Measurements from ENCODE around the gene GUCA1A.
A peak's percentile ranks its signal among the peaks of the same experiment; 100 is the strongest.
"Not testable (repeated sequence)": the region's sequence is repeated elsewhere in the genome, so short reads cannot be mapped to it uniquely, and the experiment has no call there.

GUCA1A gene

DNA sequence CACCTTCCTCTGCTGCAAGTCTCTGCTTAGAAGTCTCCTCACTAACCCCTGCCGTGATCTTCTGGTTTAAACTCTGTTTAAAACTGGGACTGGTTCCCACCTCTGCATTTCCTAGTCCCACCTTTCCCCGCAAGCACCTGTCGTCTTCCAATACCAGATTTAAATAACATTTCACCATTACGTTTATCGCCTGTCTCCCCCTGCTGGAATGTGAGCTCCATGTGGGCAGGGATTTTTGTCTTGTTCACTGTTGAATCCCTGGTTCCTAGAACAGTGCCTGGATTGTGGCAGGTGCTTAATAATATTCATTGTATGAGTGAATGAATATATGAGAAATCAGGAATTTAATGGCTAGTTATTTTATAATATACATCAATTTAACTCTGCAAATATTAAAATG lies 2.7 kb downstream of the GUCA1A start:
- no peak for DNase-seq

DNA sequence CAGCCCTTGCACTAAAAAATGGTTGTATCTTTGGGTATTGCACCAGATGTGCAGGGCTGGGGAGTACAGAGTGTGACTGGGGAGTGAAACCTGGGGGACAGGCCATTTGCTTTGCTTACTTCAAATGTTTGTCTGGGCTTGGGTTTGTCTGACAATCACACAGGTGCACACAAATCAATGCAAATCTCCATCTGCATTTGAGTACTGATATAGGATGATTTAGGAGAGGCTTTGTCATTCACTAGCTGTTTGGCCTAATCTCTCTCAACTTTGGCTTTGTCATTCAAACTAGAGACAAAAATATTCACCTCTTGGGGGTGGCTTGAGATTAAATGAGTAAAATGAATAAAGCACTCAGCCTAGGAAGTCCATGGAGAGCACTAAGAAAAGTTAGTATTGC lies 3.8 kb downstream of the GUCA1A start:
- no peak for DNase-seq

DNA sequence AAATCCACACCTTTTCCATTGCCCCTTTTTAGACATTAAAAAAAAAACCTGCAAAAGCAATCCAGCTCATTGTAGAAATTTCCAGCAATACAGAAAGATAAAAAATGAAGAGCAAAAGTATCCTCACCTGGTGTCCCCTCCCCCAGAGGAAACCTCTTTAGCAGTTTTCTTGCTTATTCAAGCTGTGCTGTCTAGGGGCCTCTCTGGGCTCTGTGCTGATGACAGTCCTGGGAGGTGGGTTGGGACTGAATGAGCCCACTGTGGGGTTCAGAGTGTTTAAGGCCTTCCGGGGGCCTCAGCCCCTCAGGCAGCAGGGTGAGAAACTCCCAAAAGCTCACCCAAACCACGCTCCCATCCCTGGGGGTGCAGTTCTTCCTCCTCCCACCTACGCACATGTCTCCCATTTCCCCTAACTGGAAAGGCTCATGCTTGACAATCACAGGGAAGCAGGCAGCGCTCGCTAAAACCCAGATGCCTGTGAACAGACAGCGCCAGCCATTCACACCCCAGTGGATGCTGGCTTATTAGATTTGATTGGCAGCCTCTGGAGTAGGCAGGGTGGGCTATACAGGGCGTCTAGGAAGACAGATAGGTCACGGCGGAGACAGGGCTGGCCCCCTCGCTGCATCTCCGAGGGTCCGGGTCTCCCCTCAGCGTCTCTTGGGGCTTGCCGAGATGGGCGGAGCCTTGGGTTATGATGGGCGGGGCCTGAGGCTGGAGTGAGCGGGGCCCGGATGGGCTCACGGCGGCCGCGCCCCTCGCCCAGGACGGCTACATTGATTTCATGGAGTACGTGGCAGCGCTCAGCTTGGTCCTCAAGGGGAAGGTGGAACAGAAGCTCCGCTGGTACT lies 4.6 kb downstream of the GUCA1A start:
- DNase-seq: peak in 2 of 58 donors; percentile 39 to 44

DNA sequence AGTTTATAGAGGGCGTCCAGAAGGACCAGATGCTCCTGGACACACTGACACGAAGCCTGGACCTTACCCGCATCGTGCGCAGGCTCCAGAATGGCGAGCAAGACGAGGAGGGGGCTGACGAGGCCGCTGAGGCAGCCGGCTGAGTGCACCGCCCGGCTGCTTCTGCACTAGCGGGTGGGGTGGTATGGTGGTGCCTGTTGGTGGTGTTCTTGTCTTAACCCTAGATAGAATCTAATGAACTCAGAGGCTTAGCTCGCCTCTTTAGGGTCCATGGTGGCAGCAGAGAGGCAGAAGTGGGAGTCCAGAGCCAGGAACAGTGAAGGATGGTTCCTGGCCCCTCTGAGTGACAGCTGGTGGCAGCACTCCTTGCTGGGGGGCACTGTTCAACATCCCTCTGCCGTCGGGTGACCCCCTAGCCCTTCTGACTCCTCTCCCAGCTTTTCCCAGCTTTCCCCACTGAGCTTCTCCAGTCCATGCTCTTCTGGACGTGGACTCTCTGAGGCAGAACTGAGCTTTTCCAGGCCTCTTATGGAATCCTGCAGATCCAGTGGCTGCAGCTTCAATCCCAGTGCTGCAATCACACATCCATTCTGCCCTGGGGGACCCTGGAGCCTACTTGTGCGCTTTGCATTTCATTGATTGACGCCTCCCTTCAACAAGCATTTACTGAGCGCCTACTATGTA lies 6.2 kb downstream of the GUCA1A start:
- DNase-seq: no peak

DNA sequence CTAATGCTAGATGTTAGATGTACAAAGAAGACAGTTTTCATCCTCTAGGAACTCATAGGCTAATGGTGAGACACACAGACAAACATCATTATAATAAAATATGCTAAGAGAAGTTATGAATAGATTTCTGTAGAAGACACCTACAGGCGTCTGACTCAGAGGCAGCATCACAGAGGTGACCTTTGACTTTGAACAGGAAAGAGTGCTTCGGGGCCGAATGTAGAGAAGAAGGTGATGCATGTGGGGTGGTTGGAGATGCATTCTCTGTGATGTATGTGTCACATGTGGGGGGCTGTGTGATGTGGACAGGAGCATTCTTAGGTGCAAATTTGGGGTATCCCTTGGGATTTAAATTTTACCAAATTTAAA lies 6.8 kb downstream of the GUCA1A start:
- DNase-seq: no peak

DNA sequence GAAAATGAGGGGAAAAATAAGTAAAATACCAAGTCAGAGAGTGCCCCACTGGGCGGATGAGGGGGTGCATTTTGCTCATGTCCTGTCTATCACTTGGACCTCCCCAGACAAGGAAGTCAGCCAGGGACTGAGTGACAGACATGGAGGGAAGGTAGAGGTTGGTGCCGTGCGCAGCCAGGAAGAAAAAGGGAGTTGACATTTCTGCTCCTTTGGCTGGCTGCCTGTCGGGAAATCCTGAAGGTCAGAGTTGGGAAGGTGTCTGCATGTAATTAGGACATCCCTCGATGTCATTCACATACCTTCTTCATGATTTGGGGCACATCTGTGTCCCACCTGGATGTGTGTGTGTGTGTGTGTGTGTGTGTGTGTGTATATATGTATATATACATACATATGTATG lies 8.9 kb downstream of the GUCA1A start:
- no peak for DNase-seq

DNA sequence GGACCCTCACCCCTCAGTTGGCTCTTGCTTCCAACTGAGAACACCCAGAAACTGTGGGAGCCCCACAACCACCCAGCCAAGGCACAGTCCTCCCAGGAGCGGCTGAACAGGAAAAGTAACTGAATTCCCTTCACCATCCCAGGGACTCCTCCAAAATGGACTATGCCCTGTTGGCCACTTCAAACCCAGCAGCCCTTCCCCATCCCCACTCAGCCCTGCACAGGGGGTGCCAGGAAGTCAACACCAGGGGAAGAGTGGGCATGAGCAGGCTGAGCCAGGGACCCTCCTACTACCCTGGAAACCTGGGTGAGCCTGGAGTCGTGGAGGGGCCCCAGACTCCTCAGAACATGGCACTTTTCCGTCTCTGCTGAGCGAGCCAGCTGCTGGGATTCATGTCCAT lies 11.3 kb downstream of the GUCA1A start:
- no peak for DNase-seq

DNA sequence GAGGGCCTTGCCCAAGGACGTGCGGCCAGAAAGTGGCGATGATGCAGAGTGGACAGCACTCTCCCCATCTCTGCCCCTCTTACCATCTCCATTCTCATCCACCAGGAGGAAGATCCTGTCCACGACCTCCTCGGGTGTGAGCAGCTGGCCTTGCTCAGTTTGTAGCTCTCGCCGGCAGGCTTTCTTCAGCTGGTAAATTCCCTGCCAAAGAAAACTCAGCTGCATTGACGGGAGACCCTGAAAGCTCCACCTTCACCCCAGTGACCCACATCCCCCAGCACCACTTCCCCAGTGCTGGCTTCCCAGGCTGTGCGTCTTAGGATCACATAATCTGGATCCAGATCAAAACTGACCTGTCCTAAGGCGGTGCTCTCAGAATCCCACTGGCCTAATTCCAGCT lies 12.4 kb downstream of the GUCA1A start:
- no peak for DNase-seq

DNA sequence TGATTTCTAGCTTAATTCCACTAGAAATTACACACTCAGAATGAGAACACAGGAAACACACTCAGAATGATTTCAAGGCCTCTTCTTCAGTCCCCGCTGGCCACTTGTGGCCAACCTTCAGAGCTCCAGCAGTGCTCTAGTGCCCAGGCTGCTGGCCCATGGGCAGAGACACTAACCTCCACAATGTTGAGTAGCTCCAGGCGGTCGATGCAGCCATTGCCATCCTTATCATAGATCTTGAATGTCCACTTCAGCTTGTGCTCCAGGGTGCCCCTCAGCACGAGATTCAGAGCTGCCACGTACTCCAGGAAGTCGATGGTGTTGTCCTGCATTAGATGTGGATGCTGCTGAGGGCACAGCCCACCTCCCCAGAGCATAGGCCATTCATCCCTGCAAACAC lies 15.2 kb downstream of the GUCA1A start:
- no peak for DNase-seq

DNA sequence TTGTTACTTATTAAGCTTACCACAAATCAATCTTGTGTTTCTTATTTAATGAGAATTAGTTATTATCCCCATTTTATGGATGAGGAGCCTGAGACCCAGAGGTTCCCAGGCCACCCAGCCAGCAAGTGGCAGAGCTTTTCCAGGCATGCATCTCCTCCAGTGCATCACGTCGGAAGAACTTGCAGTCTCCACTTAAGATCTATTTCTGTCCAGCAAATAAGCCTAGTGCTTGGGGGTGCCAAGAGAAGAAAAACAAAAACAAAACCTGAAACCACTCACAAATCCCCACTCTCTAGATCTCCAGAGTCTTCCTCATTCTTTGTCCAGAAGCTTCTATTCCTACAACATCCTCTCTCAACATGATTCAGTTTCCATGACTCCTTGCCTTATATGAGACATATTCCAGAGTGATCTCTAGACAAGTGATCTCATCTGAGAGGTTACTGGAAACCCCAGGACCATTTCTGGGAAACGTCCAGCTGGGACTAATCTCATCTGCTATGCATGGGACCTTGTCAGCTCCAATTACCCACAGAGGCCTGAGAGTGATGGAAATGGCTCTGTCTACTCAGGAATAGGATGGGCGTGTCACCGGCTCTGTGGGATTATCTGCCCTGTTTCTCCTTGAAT lies 17.5 kb downstream of the GUCA1A start:
- DNase-seq: no peak

DNA sequence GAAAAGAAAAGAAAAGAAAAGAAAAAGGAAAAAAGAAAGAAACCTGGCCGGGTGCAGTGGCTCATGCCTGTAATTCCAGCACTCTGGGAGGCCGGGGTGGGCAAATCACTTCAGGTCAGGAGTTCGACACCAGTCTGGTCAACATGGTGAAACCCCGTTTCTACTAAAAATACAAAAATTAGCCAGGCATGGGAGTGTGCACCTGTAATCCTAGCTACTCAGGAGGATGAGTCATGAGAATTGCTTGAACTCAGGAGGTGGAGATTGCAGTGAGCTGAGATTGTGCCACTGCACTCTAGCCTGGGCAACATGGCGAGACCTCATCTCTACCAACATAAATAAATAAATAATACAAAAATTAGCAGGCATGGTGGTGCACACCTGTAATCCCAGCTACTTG lies 19.2 kb downstream of the GUCA1A start:
- DNase-seq: not testable (repeated sequence)

DNA sequence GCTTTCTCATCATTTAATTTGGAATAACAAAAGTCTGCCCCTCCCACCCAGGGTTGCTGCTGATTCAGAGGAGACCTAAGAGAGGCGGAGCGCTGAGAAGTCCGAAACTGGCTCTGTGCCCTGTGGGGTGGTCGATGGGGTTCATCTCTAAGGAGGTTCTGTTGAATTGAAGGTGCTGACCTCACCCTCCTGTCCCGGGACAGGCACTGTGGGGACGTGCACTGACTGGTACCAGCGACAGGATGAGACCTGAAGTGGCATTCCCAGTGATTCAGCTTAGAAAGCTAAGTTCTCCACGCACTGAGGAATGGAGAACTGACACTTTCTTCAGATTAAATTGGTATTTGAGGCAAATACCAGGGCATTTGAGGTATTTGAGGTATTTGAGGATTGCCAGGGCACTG lies 20.3 kb downstream of the GUCA1A start:
- DNase-seq: peak in 1 of 58 donors; percentile 14

DNA sequence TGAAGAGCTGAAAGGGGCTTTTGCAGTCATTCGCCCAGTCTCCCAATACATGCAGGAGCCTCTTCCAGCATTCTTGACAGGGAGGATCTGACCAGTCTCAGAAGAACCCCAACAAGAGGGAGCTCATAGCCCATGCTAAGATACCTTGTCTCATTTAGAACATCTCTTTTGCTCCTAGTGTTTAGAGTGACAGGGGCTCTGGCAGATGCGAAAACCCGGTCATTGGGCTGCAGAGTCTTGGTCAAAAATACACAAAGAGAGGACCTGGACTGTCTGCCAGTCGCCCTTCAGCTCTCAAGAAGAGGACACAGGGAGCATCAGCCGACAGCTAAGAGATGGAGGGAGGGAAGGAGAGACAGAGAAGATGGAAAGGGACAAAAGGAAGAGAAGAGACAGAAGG lies 20.9 kb downstream of the GUCA1A start:
- no peak for DNase-seq

DNA sequence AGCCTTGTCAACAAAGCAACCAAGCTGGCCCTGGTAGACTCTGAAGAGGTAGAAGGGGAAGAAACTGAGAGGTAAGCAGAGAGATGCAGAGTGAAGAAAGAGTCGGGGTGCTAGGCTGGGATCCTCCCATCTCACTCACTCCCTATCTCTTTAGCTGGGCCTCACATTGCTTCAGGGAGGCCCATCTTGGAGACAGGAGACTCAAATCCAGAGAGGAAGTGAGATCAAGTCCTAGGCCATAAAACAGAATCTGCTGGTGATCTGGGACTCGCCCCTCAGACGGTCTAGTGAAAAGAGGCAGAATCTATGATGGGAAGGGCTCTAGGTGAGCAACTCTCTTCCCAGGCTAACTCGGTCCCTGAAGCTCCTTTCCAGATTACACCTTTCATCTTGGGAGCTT lies 22.3 kb downstream of the GUCA1A start:
- DNase-seq: no peak

DNA sequence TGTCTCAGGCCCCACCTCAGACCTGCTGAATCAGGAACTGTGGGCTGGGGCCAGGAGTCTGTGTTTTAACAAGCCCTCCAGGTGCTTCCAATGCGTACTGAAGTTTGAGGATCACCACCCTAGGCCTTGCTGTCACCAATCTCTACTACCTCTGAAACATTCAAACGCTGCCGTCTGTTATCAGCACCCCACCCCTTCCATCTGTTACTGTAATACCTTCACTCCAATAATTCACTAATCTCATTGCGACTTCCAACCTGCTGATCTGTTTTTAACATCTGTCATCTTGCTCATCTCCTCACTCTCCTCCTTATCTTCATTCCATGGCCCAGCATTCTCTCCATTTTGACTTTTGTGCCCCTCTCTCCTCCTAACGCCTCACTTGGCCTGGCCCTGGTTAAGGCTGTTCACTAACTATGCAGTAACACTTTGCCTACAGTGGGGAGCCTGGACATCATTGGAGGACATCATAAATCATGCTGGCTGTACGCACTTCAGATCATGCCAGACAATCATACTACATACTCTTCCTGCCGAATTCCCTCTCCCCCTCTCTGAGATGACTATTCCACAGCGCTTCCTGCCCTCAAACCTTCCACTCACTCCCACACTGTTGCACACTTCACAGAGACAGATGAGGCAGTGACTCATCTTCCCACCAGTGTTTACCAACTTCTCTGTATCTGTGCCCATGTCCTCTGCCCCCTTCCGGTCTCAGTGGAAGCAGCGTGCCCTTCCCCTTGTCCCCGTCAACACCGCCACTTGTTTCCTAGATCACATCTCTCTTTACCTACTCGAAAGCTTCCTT lies 24.6 kb downstream of the GUCA1A start:
- DNase-seq: peak in 3 of 58 donors; percentile 4 to 7 (median 5)

DNA sequence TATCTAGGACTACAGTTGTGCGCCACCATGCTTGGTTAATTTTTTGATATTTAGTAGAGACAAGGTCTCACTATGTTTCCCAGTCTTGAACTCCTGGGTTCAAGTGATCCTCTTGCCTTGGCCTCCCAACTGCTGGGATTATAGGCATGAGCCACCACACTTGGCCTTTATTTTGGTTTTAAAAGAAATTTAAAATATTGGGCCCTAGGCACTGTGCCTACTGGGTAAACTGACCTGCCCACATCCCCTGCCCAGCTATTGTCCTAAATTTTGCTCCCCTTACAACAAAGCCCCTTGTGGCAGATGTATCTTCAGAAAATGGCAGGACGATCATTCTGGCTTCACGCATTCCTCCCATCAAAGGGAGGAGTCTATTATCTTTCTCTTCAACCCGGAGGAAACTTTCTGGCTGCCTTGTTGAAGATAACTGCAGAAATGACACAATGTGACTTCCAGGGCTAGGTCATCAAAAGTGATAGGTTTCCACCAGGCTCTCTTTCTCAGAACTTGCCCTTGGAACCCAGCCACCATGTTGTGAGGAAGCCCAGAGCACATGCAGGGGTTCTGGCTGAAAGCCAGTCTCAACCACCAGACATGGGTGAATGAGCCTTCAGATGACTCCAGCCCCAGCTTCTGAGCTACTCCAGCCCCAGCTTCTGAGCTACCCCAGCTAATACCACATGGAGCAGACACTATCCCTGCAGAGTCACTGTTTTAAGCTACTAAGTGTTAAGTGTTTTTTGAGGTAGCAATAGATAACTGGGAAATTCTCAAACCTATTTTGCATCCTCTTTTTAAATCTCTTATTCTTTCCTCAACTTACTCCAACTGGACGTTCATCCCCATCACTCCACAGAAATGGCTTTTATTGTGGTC lies 26.2 kb downstream of the GUCA1A start:
- DNase-seq: no peak

DNA sequence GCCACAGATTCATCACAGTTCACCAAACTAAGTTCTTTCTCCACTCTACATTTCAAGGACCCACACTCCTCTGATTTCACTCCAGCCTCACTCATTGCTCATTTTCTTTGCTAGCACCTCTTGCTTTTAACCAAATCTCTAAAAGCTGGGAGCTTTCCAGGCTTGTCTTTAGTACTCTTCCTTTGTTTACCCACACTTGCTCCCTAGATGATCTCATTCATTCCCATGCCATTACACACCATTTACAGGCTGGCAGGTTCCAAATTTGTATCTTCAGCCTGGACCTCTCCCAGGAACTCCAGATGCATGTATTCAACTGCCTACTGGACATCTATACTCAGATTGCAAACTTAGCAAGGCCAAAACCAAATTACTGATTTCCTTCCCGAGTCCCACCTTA lies 26.9 kb downstream of the GUCA1A start:
- peak in 4 of 58 donors; percentile 3 to 57 (median 4) for DNase-seq

DNA sequence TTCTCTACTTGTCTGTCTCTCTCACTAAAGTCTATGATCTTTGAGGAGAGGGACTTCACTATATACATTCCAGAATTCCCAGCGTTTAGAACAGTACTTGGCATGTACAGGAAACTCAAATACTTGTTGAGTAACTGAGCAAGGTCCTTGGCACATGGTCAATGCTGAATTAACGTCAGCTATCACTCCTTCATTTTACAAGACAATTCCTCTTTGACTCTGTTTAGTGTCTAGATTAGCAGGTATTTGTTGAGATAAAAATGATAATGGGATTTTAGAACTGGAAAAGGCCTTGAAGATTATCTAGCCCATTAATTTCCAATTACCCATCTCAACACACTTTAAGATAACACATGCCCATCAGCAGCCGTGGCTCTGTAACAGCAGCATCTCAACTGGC lies 28.2 kb downstream of the GUCA1A start:
- no peak for DNase-seq

DNA sequence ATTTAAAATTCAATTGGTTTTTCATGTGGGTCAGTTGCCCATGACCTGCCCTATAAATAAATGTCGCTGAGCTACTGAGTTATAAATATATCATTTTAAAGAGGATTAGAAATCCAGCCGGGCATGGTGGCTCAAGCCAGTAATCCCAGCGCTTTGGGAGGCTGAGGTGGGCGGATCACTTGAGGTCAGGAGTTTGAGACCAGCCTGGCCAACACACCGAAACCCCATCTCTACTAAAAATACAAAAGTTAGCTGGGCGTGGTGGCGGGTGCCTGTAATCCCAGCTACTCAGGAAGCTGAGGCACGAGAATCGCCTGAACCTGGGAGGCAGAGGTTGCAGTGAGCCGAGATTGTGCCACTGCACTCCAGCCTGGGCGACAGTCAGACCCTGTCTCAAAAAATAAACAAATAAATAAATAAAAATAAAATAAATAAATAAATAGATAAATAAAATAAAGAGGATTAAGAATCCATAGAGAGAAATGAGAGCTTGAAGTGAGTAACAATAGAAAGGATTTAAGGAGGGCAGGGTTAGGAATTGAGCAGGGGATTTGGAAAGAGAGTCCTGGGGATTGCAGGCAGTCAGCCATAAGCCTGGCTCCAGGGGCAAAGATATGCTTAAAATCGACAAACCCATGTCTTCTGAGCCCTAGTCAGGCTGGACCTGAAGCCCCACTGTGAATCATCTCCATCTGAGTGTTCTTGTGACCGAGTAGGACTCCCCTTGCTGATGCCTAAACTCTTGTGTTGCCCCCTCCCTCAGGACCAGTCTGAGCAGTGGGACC lies 29.2 kb downstream of the GUCA1A start:
- DNase-seq: not testable (repeated sequence)

DNA sequence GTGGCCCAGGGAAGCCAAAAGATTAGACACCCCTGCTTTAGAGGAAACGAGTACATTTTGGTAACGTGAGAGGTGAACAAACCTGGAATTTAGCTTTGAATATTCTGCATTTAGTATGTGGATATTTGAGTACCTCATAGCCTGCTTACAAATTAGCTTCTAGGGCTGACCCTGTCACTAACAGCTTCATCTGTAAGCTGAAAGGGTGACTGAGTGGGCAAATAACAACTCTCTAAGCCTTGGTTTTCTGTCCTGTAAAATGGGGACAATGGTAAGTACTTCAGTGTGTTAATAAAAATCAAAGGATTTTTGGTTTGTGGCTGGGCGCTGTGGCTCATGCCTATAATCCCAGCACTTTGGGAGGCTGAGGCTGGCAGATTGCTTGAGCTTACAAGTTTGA lies 30.0 kb downstream of the GUCA1A start:
- DNase-seq: no peak

Measured in anterior cingulate cortex (tissue), 58 donors.